GM23248 (cell line): ENCODE data around the gene TCF12. TPM values are rescaled to one million over a fixed set of nuclear protein-coding genes. Genes with fewer than 3 reads are reported as not detected.

Experiments used
- DNase-seq: peaks from one replicate; pipeline ENCODE4 v3.0.0-alpha.2; 2015
- H2AFZ ChIP-seq: fragments of 200-600 bp; sonication (generic); 2 replicates; pipeline ENCODE4 v1.6.1; 2016; ENCODE audit warnings: antibody characterized with exemption
- H3F3A ChIP-seq: fragments of 200-600 bp; sonication (generic); 2 replicates; pipeline ENCODE4 v1.6.1; 2016; ENCODE audit warnings: mild to moderate bottlenecking, antibody characterized with exemption, mixed run types; ENCODE audit not compliant: insufficient read depth
- H3K27ac ChIP-seq: fragments of 200-600 bp; sonication (generic); 2 replicates; pipeline ENCODE4 v1.5.1; 2016; ENCODE audit warnings: mild to moderate bottlenecking
- H3K27me3 ChIP-seq: fragments of 200-600 bp; sonication (generic); replicated peaks from 2 replicates; pipeline ENCODE4 v1.6.1; 2016; ENCODE audit warnings: mild to moderate bottlenecking; ENCODE audit not compliant: insufficient read depth
- H3K36me3 ChIP-seq: fragments of 200-600 bp; sonication (generic); 2 replicates; pipeline ENCODE4 v1.6.1; 2016; ENCODE audit warnings: low read depth, mild to moderate bottlenecking
- H3K4me1 ChIP-seq: fragments of 200-600 bp; sonication (generic); 2 replicates; pipeline ENCODE4 v1.6.1; 2016; ENCODE audit warnings: mild to moderate bottlenecking; ENCODE audit not compliant: insufficient read depth
- H3K4me2 ChIP-seq: fragments of 200-600 bp; sonication (generic); one replicate; pipeline ENCODE4 v1.6.1; 2016; ENCODE audit warnings: mild to moderate bottlenecking; ENCODE audit not compliant: unreplicated experiment
- H3K4me3 ChIP-seq: fragments of 200-600 bp; sonication (generic); 2 replicates; pipeline ENCODE4 v1.5.1; 2016; ENCODE audit warnings: mild to moderate bottlenecking
- H3K79me2 ChIP-seq: fragments of 200-600 bp; sonication (generic); 2 replicates; pipeline ENCODE4 v1.6.1; 2016; ENCODE audit warnings: mild to moderate bottlenecking; ENCODE audit not compliant: insufficient read depth
- H3K9ac ChIP-seq: fragments of 200-600 bp; sonication (generic); 2 replicates; pipeline ENCODE4 v1.6.1; 2016; ENCODE audit warnings: mild to moderate bottlenecking
- H3K9me2 ChIP-seq: fragments of 200-600 bp; sonication (generic); 2 replicates; pipeline ENCODE4 v1.6.1; 2016; ENCODE audit warnings: mixed run types, mild to moderate bottlenecking, moderate library complexity; ENCODE audit not compliant: insufficient read depth
- H3K9me3 ChIP-seq: fragments of 200-600 bp; sonication (generic); one replicate; pipeline ENCODE4 v1.6.1; 2017; ENCODE audit warnings: low read depth
- H4K20me1 ChIP-seq: fragments of 200-600 bp; sonication (generic); 2 replicates; pipeline ENCODE4 v1.6.0; 2016; ENCODE audit not compliant: insufficient read depth
- EZH2 ChIP-seq: fragments of 200-600 bp; sonication (generic); IDR thresholded peaks from 2 replicates; pipeline ENCODE4 v1.6.1; 2018; ENCODE audit warnings: antibody characterized with exemption, mild to moderate bottlenecking; ENCODE audit not compliant: insufficient read depth, poor library complexity, severe bottlenecking
- EZH2phosphoT487 ChIP-seq: fragments of 200-600 bp; sonication (generic); IDR thresholded peaks from 2 replicates; pipeline ENCODE4 v1.6.1; 2018; ENCODE audit warnings: antibody characterized with exemption, moderate library complexity, mild to moderate bottlenecking, low read depth; ENCODE audit not compliant: insufficient read depth
- WGBS, 2 experiments: methylation state at CpG; one replicate each; pipeline ENCODE4 v1.1.6; 2015 to 2017; ENCODE audit warnings: low lambda C conversion rate in 2 of 2, low coverage in 1 of 2; ENCODE audit errors: missing lambda C conversion rate in 2 of 2; 5-methylcytosine and 5-hydroxymethylcytosine counted together
- in situ Hi-C: fragments of 300-500 bp; cut with MboI; formaldehyde crosslinking; loops from 2 replicates; pipeline ENCODE4 v1.15.0; 2020
- polyA plus RNA-seq: library from polyadenylated mRNA; unstranded; fragments of >200 nt; fragmentation: Nextera tagmentation; extraction: Ambion mirVana; gene quantifications from 2 replicates; pipeline ENCODE4 v1.2.1, GENCODE V29; 2016
- total RNA-seq: library from RNA; depleted of rRNA; stranded (reverse); fragments of >200 nt; shearing (Covaris generic); gene quantifications from 2 replicates; pipeline ENCODE4 v1.2.3, GENCODE V29; 2014

The TCF12 gene
- total and polyA plus RNA-seq, 2 experiments from 2014 or later = 53.6 to 58.6 TPM

- no peaks in the 10 kb centered on the region for H4K20me1 ChIP-seq
- peaks cover 70% of the 10 kb centered on the region for H3K4me1 ChIP-seq
- H3K9ac ChIP-seq = peak overlapping the region; percentile 55
- H3K79me2 ChIP-seq = peaks cover 57% of the 10 kb centered on the region
- no peak overlapping the region for H2AFZ ChIP-seq
- peaks cover 58% of the 10 kb centered on the region for H3F3A ChIP-seq
- H3K9me3 ChIP-seq = no peaks in the 10 kb centered on the region
- H3K9me2 ChIP-seq = no peaks in the 10 kb centered on the region
- peak overlapping the region; percentile 76 for H3K4me2 ChIP-seq
- peak; percentile 29 for DNase-seq
- in situ Hi-C loops = no loop called here
- H3K4me3 ChIP-seq = peak overlapping the region; percentile 45
- no peaks in the 10 kb centered on the region for H3K36me3 ChIP-seq
- H3K27ac ChIP-seq = peak overlapping the region; percentile 56
- WGBS, 2 experiments = 7 to 9% methylated on average over 3 of the region's 3 CpGs
- H3K27me3 ChIP-seq = no peaks in the 10 kb centered on the region
- TF ChIP-seq EZH2phosphoT487 (no peak), EZH2 (no peak)
Observed at GRCh38 chr15:57215326-57215725, 296.9 kb downstream of the TCF12 start.

- no peaks in the 10 kb centered on the region for H3K9me3 ChIP-seq
- H3K27ac ChIP-seq = peak overlapping the region; percentile 56
- H3K79me2 ChIP-seq = peaks cover 63% of the 10 kb centered on the region
- no peaks in the 10 kb centered on the region for H3K9me2 ChIP-seq
- H3K4me2 ChIP-seq = peak overlapping the region; percentile 76
- peak overlapping the region; percentile 45 for H3K4me3 ChIP-seq
- peak; percentile 26 for DNase-seq
- no peaks in the 10 kb centered on the region for H3K36me3 ChIP-seq
- 0 out of 2 replicates have a peak overlapping the region, but pooled peaks have one; percentile 7 for H2AFZ ChIP-seq
- in situ Hi-C loops = no loop called here
- WGBS, 2 experiments = 15 to 25% methylated on average over 3 of the region's 3 CpGs
- peaks cover 61% of the 10 kb centered on the region for H3F3A ChIP-seq
- TF ChIP-seq EZH2phosphoT487 (no peak), EZH2 (no peak)
- peaks cover 75% of the 10 kb centered on the region for H3K4me1 ChIP-seq
- no peaks in the 10 kb centered on the region for H3K27me3 ChIP-seq
- H3K9ac ChIP-seq = peak overlapping the region; percentile 55
- H4K20me1 ChIP-seq = no peaks in the 10 kb centered on the region
Observed at GRCh38 chr15:57215881-57216280, 297.4 kb downstream of the TCF12 start.

- Histone ChIP-seq H3K36me3 (no peaks in the 10 kb centered on the region), H3K9me2 (no peaks in the 10 kb centered on the region), H3K4me3 (peak overlapping the region; percentile 72), H3K9me3 (no peaks in the 10 kb centered on the region), H3K79me2 (peaks cover 67% of the 10 kb centered on the region), H3K27me3 (no peaks in the 10 kb centered on the region), H3K4me1 (peaks cover 79% of the 10 kb centered on the region), H3F3A (peaks cover 63% of the 10 kb centered on the region), H2AFZ (0 out of 2 replicates have a peak overlapping the region, but pooled peaks have one; percentile 7), H3K9ac (peak overlapping the region; percentile 56), H4K20me1 (no peaks in the 10 kb centered on the region), H3K4me2 (peak overlapping the region; percentile 76), H3K27ac (peak overlapping the region; percentile 56)
- in situ Hi-C loops = no loop called here
- DNase-seq = peak; percentile 88
- TF ChIP-seq EZH2phosphoT487 (no peak), EZH2 (no peak)
- WGBS, 2 experiments = 0 to 2% methylated on average over 2 of the region's 2 CpGs
Observed at GRCh38 chr15:57216288-57216687, 297.8 kb downstream of the TCF12 start.

- peaks cover 95% of the 10 kb centered on the region for H3K4me1 ChIP-seq
- 8 to 17% methylated on average over 7 of the region's 7 CpGs for WGBS, 2 experiments
- DNase-seq = peak; percentile 48
- peaks cover 82% of the 10 kb centered on the region for H3K79me2 ChIP-seq
- TF ChIP-seq EZH2 (no peak), EZH2phosphoT487 (no peak)
- peak overlapping the region; percentile 76 for H3K4me2 ChIP-seq
- peaks cover 60% of the 10 kb centered on the region for H3F3A ChIP-seq
- H3K9me2 ChIP-seq = no peaks in the 10 kb centered on the region
- in situ Hi-C loops = no loop called here
- H3K4me3 ChIP-seq = peak overlapping the region; percentile 72
- H3K9me3 ChIP-seq = no peaks in the 10 kb centered on the region
- H3K36me3 ChIP-seq = no peaks in the 10 kb centered on the region
- peak overlapping the region; percentile 56 for H3K9ac ChIP-seq
- H2AFZ ChIP-seq = 0 out of 2 replicates have a peak overlapping the region, but pooled peaks have one; percentile 3
- H3K27me3 ChIP-seq = no peaks in the 10 kb centered on the region
- no peaks in the 10 kb centered on the region for H4K20me1 ChIP-seq
- H3K27ac ChIP-seq = peak overlapping the region; percentile 74
Observed at GRCh38 chr15:57217778-57218598, 299.5 kb downstream of the TCF12 start.
